Measurements from ENCODE around the gene PRKAR2A. TPM values are rescaled to one million over a fixed set of nuclear protein-coding genes. Genes with fewer than 3 reads are reported as not detected.
"Not testable (repeated sequence)": the region's sequence is repeated elsewhere in the genome, so short reads cannot be mapped to it uniquely, and the experiment has no call there.

The PRKAR2A gene
- total RNA-seq, 1 experiment from 2014 or later, result 54.2 TPM

DNA sequence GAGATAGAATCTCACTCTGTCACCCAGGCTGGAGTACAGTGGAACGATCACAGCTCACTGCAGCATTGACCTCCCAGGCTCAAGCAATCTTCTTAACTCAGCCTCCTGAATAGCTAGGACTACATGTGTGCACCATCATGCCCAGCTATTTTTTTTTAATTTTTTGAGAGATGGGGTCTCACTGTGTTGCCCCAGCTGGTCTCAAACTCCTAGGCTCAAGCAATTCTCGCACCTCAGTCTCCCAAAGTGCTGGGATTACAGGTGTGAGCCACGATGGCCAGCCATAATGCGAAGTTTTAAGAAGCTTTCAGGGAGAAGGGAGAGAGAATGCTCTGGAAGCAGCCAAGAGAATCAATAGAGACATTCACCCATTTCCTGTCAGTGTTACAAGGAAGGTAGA lies 42.7 kb downstream of the PRKAR2A start:
- H2AFZ ChIP-seq, result no peak overlapping the region
- H3K9me2 ChIP-seq (ENCODE audit: insufficient read depth), result no peaks in the 10 kb centered on the region
- no peaks in the 10 kb centered on the region for H3K27me3 ChIP-seq (ENCODE audit: insufficient read depth, low read depth)
- no peak overlapping the region for H3K4me3 ChIP-seq
- H3K4me1 ChIP-seq (replicated peaks; ENCODE audit: insufficient read depth), result no peaks in the 10 kb centered on the region
- no peaks in the 10 kb centered on the region for H3F3A ChIP-seq (ENCODE audit: insufficient read depth, low read depth)
- H3K4me2 ChIP-seq, result no peak overlapping the region
- ChIA-PET CTCF (no interaction called here), POLR2A (ENCODE audit: unreplicated experiment) (interaction anchor here (0.7 kb wide), 1 partner anchor 150 kb away, joined by 3 read pairs; no protein-coding TSS in a partner anchor)
- no peak overlapping the region for H3K27ac ChIP-seq
- intact Hi-C loops (cut with micrococcal nuclease; ENCODE audit: unreplicated experiment), result no loop called here
- no peaks in the 10 kb centered on the region for H3K36me3 ChIP-seq (ENCODE audit: low read depth)
- H3K9me3 ChIP-seq (ENCODE audit: insufficient read depth, low read depth), result no peaks in the 10 kb centered on the region
- H3K79me2 ChIP-seq (ENCODE audit: low read depth), result no peaks in the 10 kb centered on the region
- no peaks in the 10 kb centered on the region for H4K20me1 ChIP-seq (ENCODE audit: insufficient read depth)
- no TSS peak for BruUV-seq (replicated peaks)
- no peak for DNase-seq
- TF ChIP-seq EZH2 (IDR thresholded peaks at IDR 0.05; ENCODE audit: low read depth), result no peak
- TF ChIP-seq, protein P1, sequence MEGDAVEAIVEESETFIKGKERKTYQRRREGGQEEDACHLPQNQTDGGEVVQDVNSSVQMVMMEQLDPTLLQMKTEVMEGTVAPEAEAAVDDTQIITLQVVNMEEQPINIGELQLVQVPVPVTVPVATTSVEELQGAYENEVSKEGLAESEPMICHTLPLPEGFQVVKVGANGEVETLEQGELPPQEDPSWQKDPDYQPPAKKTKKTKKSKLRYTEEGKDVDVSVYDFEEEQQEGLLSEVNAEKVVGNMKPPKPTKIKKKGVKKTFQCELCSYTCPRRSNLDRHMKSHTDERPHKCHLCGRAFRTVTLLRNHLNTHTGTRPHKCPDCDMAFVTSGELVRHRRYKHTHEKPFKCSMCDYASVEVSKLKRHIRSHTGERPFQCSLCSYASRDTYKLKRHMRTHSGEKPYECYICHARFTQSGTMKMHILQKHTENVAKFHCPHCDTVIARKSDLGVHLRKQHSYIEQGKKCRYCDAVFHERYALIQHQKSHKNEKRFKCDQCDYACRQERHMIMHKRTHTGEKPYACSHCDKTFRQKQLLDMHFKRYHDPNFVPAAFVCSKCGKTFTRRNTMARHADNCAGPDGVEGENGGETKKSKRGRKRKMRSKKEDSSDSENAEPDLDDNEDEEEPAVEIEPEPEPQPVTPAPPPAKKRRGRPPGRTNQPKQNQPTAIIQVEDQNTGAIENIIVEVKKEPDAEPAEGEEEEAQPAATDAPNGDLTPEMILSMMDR (conservative IDR thresholded peaks at IDR 0.05), result no peak

DNA sequence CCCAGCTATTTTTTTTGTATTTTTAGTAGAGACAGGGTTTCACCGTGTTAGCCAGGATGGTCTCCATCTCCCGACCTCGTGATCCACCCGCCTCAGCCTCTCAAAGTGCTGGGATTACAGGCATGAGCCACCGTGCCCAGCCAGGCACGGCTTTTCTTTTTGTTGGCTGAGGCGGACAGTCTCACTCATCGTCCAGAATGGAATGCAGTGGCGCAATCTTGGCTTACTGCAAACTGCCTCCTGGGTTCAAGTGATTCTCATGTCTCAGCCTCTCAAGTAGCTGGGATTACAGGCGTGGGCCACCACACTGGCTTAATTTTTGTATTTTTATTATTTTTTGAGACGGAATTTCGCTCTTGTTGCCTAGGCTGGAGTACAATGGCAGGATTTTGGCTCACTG lies 46.8 kb downstream of the PRKAR2A start:
- H3K4me3 ChIP-seq; H3K9me3 ChIP-seq (ENCODE audit: insufficient read depth, low read depth); H3K4me2 ChIP-seq; intact Hi-C loops (cut with micrococcal nuclease; ENCODE audit: unreplicated experiment); H3K79me2 ChIP-seq (ENCODE audit: low read depth); H3K36me3 ChIP-seq (ENCODE audit: low read depth); DNase-seq; H3K27ac ChIP-seq; CTCF ChIA-PET; H3F3A ChIP-seq (ENCODE audit: insufficient read depth, low read depth); H4K20me1 ChIP-seq (ENCODE audit: insufficient read depth); H3K4me1 ChIP-seq (replicated peaks; ENCODE audit: insufficient read depth); H3K9me2 ChIP-seq (ENCODE audit: insufficient read depth); H3K27me3 ChIP-seq (ENCODE audit: insufficient read depth, low read depth); BruUV-seq (replicated peaks); H2AFZ ChIP-seq; POLR2A ChIA-PET (ENCODE audit: unreplicated experiment): not testable (repeated sequence)

DNA sequence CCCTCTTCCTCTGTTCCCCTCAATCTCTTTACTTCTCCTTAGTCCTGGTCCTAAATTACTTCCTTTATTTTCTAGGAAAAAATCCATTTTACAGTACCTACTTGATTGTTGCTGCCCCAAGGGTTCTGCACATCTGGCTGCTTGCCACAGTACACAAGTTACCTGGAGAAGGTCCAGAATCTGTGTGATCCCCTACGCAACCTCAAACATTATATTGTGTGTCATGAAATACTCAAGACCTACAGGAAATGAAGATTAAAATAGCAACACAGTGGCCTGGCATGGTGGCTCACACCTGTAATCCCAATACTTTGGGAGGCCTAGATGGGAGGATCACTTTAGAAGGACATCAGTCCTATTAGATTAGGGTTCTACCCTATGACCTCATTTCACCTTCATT lies 48.7 kb downstream of the PRKAR2A start:
- Histone ChIP-seq H3K9me2 (ENCODE audit: insufficient read depth) (no peaks in the 10 kb centered on the region), H3K27ac (no peak overlapping the region), H2AFZ (no peak overlapping the region), H3K4me2 (no peak overlapping the region), H3K4me3 (no peak overlapping the region), H3K36me3 (ENCODE audit: low read depth) (no peaks in the 10 kb centered on the region), H3K79me2 (ENCODE audit: low read depth) (no peaks in the 10 kb centered on the region), H3F3A (ENCODE audit: insufficient read depth, low read depth) (no peaks in the 10 kb centered on the region), H3K4me1 (replicated peaks; ENCODE audit: insufficient read depth) (no peaks in the 10 kb centered on the region), H4K20me1 (ENCODE audit: insufficient read depth) (no peaks in the 10 kb centered on the region), H3K27me3 (ENCODE audit: insufficient read depth, low read depth) (no peaks in the 10 kb centered on the region), H3K9me3 (ENCODE audit: insufficient read depth, low read depth) (no peaks in the 10 kb centered on the region)
- TF ChIP-seq, protein P1 (conservative IDR thresholded peaks at IDR 0.05), result no peak
- TF ChIP-seq EZH2 (IDR thresholded peaks at IDR 0.05; ENCODE audit: low read depth), result no peak
- no TSS peak for BruUV-seq (replicated peaks)
- intact Hi-C loops (cut with micrococcal nuclease; ENCODE audit: unreplicated experiment), result no loop called here
- DNase-seq, result no peak
- ChIA-PET CTCF (no interaction called here), POLR2A (ENCODE audit: unreplicated experiment) (interaction anchor here (0.6 kb wide), 1 partner anchor 189 kb away, joined by 3 read pairs; no protein-coding TSS in a partner anchor)

DNA sequence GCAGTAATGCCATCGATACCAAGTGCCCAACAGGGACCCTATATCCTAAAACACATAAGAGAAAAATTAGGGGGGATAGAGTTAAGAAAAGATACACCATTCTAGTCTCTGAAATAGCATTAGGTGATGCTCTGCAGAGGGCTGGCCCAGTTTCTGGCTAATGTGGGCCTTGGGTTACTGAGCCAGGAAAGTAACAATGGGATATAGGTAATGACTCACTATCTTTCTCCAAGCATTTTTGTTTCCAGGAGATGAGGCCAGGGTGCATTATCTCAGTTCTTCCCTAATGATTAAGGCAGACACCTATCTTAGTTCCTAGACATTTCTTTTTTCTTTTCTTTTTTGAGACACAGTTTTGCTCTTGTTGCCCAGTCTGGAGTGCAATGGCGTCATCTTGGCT lies 50.0 kb downstream of the PRKAR2A start:
- no peaks in the 10 kb centered on the region for H3K27me3 ChIP-seq (ENCODE audit: insufficient read depth, low read depth)
- no peaks in the 10 kb centered on the region for H4K20me1 ChIP-seq (ENCODE audit: insufficient read depth)
- H3K9me3 ChIP-seq (ENCODE audit: insufficient read depth, low read depth), result no peaks in the 10 kb centered on the region
- no peak for TF ChIP-seq EZH2 (IDR thresholded peaks at IDR 0.05; ENCODE audit: low read depth)
- TF ChIP-seq, protein P1 (conservative IDR thresholded peaks at IDR 0.05), result no peak
- CTCF ChIA-PET, result no interaction called here
- H3K4me3 ChIP-seq, result no peak overlapping the region
- POLR2A ChIA-PET (ENCODE audit: unreplicated experiment), result no interaction called here
- H3K4me2 ChIP-seq, result no peak overlapping the region
- no peaks in the 10 kb centered on the region for H3K9me2 ChIP-seq (ENCODE audit: insufficient read depth)
- no peak for DNase-seq
- no peaks in the 10 kb centered on the region for H3F3A ChIP-seq (ENCODE audit: insufficient read depth, low read depth)
- no peaks in the 10 kb centered on the region for H3K79me2 ChIP-seq (ENCODE audit: low read depth)
- no TSS peak for BruUV-seq (replicated peaks)
- no peak overlapping the region for H2AFZ ChIP-seq
- H3K36me3 ChIP-seq (ENCODE audit: low read depth), result no peaks in the 10 kb centered on the region
- H3K4me1 ChIP-seq (replicated peaks; ENCODE audit: insufficient read depth), result no peaks in the 10 kb centered on the region
- no peak overlapping the region for H3K27ac ChIP-seq
- intact Hi-C loops (cut with micrococcal nuclease; ENCODE audit: unreplicated experiment), result no loop called here

Measured in PC-9 (cell line).